Measurements from ENCODE around the gene RAPGEF4.

DNA sequence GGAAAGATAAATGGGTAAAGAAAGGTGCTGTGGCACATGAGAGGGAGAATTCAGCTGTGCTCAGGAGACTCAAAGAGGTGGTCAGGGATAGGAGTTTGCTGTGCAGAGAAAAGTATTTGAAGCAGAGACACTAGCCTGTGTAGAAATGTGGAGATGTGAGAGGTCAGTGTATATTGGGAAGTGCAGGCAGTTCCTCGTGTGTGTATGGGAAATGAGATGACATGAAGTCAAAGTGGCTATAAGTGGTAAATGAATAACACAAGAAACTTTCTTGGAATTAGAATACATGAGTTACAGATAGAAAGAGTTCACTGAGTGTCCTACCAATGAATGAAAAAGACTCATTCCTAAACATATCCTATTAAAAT, 351.6 kb downstream of the RAPGEF4 start:
- TF ChIP-seq KLF16 (tag by site-specific recombination; IDR thresholded peaks at IDR 0.05) (no peak), ZNF76 (tag by site-specific recombination; IDR thresholded peaks at IDR 0.05; ENCODE audit: borderline replicate concordance, low read depth) (no peak)
- TF ChIP-seq, protein P1, sequence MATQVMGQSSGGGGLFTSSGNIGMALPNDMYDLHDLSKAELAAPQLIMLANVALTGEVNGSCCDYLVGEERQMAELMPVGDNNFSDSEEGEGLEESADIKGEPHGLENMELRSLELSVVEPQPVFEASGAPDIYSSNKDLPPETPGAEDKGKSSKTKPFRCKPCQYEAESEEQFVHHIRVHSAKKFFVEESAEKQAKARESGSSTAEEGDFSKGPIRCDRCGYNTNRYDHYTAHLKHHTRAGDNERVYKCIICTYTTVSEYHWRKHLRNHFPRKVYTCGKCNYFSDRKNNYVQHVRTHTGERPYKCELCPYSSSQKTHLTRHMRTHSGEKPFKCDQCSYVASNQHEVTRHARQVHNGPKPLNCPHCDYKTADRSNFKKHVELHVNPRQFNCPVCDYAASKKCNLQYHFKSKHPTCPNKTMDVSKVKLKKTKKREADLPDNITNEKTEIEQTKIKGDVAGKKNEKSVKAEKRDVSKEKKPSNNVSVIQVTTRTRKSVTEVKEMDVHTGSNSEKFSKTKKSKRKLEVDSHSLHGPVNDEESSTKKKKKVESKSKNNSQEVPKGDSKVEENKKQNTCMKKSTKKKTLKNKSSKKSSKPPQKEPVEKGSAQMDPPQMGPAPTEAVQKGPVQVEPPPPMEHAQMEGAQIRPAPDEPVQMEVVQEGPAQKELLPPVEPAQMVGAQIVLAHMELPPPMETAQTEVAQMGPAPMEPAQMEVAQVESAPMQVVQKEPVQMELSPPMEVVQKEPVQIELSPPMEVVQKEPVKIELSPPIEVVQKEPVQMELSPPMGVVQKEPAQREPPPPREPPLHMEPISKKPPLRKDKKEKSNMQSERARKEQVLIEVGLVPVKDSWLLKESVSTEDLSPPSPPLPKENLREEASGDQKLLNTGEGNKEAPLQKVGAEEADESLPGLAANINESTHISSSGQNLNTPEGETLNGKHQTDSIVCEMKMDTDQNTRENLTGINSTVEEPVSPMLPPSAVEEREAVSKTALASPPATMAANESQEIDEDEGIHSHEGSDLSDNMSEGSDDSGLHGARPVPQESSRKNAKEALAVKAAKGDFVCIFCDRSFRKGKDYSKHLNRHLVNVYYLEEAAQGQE (tag by site-specific recombination; IDR thresholded peaks at IDR 0.05): no peak
- TF ChIP-seq, protein P2, sequence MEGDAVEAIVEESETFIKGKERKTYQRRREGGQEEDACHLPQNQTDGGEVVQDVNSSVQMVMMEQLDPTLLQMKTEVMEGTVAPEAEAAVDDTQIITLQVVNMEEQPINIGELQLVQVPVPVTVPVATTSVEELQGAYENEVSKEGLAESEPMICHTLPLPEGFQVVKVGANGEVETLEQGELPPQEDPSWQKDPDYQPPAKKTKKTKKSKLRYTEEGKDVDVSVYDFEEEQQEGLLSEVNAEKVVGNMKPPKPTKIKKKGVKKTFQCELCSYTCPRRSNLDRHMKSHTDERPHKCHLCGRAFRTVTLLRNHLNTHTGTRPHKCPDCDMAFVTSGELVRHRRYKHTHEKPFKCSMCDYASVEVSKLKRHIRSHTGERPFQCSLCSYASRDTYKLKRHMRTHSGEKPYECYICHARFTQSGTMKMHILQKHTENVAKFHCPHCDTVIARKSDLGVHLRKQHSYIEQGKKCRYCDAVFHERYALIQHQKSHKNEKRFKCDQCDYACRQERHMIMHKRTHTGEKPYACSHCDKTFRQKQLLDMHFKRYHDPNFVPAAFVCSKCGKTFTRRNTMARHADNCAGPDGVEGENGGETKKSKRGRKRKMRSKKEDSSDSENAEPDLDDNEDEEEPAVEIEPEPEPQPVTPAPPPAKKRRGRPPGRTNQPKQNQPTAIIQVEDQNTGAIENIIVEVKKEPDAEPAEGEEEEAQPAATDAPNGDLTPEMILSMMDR (tag by site-specific recombination; IDR thresholded peaks at IDR 0.05): no peak
